GM06990 (cell line): Measurements from ENCODE around the gene UTP25.
"Not testable (repeated sequence)": the region's sequence is repeated elsewhere in the genome, so short reads cannot be mapped to it uniquely, and the experiment has no call there.

ENCODE experiments used
- DNase-seq: peaks from one replicate; pipeline ENCODE4 v3.0.0-alpha.2; 2011; ENCODE audit not compliant: insufficient read length; ENCODE audit errors: extremely low read depth
- H3K27me3 ChIP-seq: replicated peaks from 2 replicates; pipeline ENCODE4 v1.6.0; 2011; ENCODE audit warnings: low read length; ENCODE audit not compliant: control insufficient read depth, insufficient read depth
- H3K36me3 ChIP-seq: 2 replicates; pipeline ENCODE4 v1.5.1; 2011; ENCODE audit warnings: low read length; ENCODE audit not compliant: control insufficient read depth, insufficient read depth
- H3K4me3 ChIP-seq: replicated peaks from 2 replicates; pipeline ENCODE4 v1.5.1; 2011; ENCODE audit warnings: low read depth, mild to moderate bottlenecking, control low read depth, low read length
- CTCF ChIP-seq: IDR thresholded peaks from 2 replicates; pipeline ENCODE4 v1.5.1; 2011; ENCODE audit warnings: low read length, control low read depth, mild to moderate bottlenecking, inconsistent platforms; ENCODE audit not compliant: insufficient read depth, poor library complexity, severe bottlenecking

UTP25 gene

GRCh38 chr1:209791920-209792319 lies 35.9 kb upstream of the UTP25 start:
- no peaks in the 10 kb centered on the region for H3K36me3 ChIP-seq
- H3K4me3 ChIP-seq = no peak overlapping the region
- no peaks in the 10 kb centered on the region; the same call in none of the 2 replicates for H3K27me3 ChIP-seq
- no peak for DNase-seq
- TF ChIP-seq CTCF = no peak

GRCh38 chr1:209793711-209794110 lies 34.1 kb upstream of the UTP25 start:
- not testable (repeated sequence) for H3K36me3 ChIP-seq, DNase-seq, H3K27me3 ChIP-seq, H3K4me3 ChIP-seq

GRCh38 chr1:209797978-209798639 lies 29.7 kb upstream of the UTP25 start:
- Histone ChIP-seq H3K27me3 (no peaks in the 10 kb centered on the region; the same call in none of the 2 replicates), H3K4me3 (no peak overlapping the region), H3K36me3 (no peaks in the 10 kb centered on the region)
- no peak for DNase-seq
- peak; percentile 19 for TF ChIP-seq CTCF

- no peaks in the 10 kb centered on the region for H3K36me3 ChIP-seq
- H3K4me3 ChIP-seq = no peak overlapping the region
- no peaks in the 10 kb centered on the region; the same call in 1 of the 2 replicates for H3K27me3 ChIP-seq
- TF ChIP-seq CTCF = no peak
- DNase-seq = no peak
Observed at GRCh38 chr1:209800984-209801834, 26.6 kb upstream of the UTP25 start.

- no peak for TF ChIP-seq CTCF
- Histone ChIP-seq H3K27me3 (no peaks in the 10 kb centered on the region), H3K36me3 (no peaks in the 10 kb centered on the region), H3K4me3 (no peak overlapping the region)
- DNase-seq = no peak
Observed at GRCh38 chr1:209802117-209802779, 25.5 kb upstream of the UTP25 start.

- Histone ChIP-seq H3K27me3 (no peaks in the 10 kb centered on the region), H3K4me3 (no peak overlapping the region), H3K36me3 (no peaks in the 10 kb centered on the region)
- no peak for DNase-seq
- no peak for TF ChIP-seq CTCF
Observed at GRCh38 chr1:209802780-209803152, 25.0 kb upstream of the UTP25 start.
